HUDEP-2 (cell line): ENCODE data around the gene EIF3A.
A peak's percentile ranks its signal among the peaks of the same experiment; 100 is the strongest.

Experiments
- DNase-seq, 76 experiments: peaks; one replicate each; lab custom pipeline; 2025; ENCODE audit not compliant: unreplicated experiment in 76 of 76; lab: John Stamatoyannopoulos, UW

Gene EIF3A

DNA sequence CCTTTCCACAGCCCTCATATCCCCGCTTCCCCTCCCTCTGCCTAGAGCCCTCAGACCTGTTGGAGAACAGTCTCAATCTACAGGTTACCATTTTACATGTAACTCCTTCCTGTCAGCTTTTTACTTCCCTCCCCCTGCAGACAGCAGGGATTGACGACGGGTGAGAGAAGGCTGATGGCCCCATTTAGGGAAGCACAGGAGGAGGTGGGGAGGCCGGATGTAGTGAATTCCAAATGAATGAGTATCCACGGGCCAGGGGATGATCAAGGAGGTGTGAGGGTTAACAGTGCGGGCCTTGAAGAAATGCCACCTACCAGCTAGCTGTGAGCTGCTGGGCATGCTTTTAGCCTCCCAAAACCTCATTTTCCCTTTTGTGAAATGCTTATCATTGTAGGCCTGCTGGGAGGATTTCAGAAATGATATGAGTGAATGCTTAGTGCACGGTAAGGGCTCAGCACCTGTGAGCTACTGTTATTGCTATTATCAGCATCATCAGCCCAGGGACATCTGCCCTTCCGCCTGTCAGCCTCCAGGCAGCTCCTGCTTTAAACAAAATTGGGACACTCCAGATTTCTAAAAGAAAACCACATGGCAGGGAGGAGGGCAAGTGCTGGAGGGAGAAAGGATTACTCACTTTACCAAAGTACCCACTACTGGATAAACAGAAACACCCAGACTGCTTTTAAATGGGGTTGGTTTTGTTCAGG is 57.6 kb downstream of the EIF3A start:
- no peak for DNase-seq

DNA sequence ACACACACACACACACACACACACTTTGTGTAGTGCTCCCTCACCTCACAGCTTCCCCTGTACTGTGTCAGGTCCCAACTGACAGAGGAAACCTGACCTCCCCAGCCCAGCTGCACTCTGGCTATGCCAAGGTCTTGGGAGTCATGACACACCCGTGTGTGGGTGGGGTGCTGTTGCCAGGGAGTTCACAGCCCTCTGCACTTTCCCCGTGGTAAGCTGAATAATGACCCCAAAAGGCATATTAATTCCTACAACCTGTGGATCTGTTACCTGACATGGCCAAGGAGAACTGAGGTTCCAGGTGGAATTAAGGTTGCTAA is 60.0 kb downstream of the EIF3A start:
- DNase-seq = peak in 37 of 76 experiments; percentile 4 to 49 (median 22)

DNA sequence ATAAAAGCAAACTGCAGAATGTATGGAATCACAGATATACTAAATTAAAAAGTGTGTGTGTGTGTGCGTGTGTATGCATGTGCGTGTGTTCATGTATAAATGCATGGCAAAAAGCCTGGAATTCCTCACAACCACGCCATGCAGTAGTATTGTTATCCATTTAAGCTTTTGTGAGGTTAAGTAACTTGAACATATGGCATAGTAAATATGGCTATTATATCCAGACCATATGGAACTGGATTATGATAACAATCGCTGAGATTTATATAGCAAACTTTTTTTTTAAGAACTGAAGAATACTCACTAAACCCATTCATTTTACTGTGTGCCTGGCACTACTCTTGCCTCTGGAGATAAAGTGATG is 73.4 kb downstream of the EIF3A start:
- DNase-seq = no peak

GRCh38 chr10:119006451-119007210 is 74.0 kb downstream of the EIF3A start:
- DNase-seq = peak in 2 of 76 experiments; percentile 5 to 10

DNA sequence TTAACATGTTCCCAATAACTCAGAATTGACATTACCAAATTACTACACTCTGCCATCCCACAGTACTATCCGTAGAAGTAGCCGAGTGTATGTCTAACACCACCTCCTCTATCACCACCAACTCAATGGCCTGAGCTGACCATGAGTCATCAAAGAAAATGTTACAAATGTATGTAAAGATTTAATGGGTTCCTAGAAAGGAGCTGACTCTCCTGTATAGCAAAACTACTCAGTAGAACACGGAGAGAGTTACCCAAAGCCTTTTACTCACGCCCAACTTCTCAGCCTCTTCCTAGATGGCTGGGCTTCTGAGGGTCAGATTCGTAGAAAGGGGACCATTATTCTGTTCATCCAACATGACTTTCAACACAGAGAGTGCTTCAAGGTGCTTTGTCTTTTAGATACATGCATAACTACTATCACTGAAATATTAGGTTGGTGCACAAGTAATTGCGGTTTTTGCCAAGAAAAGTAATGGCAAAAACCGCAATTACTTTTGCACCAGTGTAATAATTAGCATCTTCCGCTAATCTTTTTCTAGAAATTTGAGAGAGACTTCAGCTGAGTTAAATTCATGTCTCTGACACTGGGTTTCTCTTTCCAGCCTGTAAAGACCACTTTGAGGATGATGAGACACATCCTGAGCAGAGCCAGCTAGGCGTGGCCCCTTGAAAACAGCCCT is 75.1 kb downstream of the EIF3A start:
- DNase-seq = no peak

DNA sequence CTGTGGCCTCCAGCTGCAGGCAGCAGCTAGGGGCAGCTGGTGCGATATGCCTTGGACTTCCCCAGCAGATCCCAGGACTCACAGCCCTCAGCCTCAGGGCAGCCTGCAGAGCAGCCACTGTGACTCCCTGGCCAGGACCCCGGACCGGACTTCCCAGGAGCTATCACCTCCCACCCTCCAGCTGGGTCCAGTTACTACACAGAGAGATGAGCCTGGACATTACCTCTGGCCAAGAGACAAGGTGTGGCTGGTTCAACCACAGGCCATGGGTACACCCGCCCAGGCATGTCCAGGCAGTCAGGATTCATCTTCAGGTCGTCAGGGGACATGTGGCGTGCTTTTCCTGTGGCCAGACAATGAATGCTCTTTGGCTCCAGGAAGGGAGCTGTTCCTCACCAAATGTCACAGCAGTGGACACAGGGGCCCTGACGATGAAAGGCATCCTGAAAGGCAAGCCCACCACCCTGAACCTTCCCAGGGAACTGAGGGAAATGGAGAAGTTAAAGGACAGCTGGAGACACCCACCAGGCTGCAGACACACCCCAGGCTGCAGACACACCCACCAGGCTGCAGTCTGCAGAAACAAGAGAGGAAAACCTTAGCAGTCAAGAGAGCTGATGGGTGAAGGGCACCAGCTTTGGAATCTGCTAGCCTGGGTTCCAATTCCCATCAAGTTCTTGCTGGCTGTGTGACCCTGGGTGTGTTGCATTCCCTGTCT is 76.9 kb downstream of the EIF3A start:
- DNase-seq = no peak

- no peak for DNase-seq
These were observed 78.7 kb downstream of the EIF3A start for GRCh38 chr10:119001717-119002500.

DNA sequence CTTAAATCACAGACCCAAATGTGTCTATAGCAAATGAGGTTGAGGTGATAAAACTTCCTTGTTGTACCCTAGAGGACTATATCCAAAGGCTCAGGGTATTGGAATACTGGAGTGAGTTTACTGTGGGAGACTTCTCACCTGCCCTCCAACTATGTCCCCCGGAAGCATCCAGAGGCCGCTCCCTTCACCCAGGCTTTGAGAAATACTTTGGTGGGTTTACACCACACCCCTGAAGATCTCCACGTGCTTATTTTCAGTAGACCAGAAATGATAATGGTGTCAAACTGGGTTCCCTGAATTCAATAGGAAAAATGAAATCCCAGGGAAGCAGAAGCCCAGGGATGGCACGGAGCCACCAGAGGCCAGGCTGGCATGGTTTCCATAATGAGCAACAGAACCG is 82.4 kb downstream of the EIF3A start:
- DNase-seq = no peak

GRCh38 chr10:118997379-118997778 is 83.2 kb downstream of the EIF3A start:
- no peak for DNase-seq

- no peak for DNase-seq
These were observed 84.9 kb downstream of the EIF3A start for GRCh38 chr10:118995739-118996138.

- DNase-seq = no peak
These were observed 86.3 kb downstream of the EIF3A start for GRCh38 chr10:118994321-118994720.

DNA sequence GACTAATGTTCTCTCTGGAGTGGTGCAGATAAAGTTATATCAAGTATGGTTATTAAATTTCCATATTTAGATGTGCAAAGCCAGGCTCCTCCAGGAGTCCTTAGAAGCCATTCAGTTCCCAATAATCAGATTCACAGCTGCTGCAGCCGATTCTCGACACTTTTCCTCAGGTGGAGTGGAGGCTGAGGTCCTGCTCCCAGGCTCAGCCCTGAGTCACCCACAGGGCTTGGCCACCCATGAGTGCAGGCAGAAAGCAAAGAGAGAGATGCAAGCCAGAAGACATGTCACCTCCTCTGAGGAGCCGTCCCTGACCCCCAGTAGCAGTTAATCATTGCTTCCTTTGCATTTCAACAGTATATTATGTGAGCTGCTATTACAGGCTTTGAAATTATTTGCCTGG is 87.4 kb downstream of the EIF3A start:
- DNase-seq = no peak

GRCh38 chr10:118992496-118992895 is 88.1 kb downstream of the EIF3A start:
- no peak for DNase-seq

GRCh38 chr10:118990326-118990725 is 90.3 kb downstream of the EIF3A start:
- no peak for DNase-seq

- no peak for DNase-seq
These were observed 93.5 kb downstream of the EIF3A start for GRCh38 chr10:118986815-118987790.

DNA sequence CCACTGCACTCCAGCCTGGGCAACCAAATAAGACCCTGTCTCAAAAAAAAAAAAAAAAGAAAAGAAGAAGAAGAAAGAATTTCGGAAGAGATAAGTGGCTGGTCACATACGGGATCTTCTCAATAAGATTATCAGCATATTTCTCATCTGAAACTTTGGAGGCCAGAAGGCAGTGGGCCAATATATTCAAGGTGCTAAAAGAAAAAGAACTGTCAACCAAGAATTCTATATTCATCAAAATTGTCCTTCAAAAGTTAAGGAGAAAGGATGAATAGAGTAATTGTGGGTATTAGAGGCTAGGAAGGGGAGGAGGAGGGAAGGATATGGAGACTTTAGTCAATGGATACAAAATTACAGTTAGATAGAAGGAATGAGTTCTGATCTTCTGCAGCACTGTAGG is 95.0 kb downstream of the EIF3A start:
- DNase-seq = no peak
